Prostate gland (tissue), 2 donors: ENCODE data around the gene CACNA1A.

Source experiments
- POLR2A ChIP-seq: fragments of 450-650 bp; IDR thresholded peaks from one replicate; pipeline ENCODE4 v1.6.1; 2016; ENCODE audit warnings: antibody characterized with exemption, mild to moderate bottlenecking
- POLR2AphosphoS5 ChIP-seq: sonication (generic); formaldehyde crosslinking; IDR thresholded peaks from one replicate; pipeline ENCODE4 v1.6.1; 2017; ENCODE audit warnings: antibody characterized with exemption
- TF ChIP-seq, protein P1 (sequence below), 4 experiments: fragments of 200-600 bp in 2 of 4; fragments of 450-650 bp in 2 of 4; sonication (generic) in 2 of 4; IDR thresholded peaks; 1 replicate in 3 of 4; 2 replicates in 1 of 4; pipeline ENCODE4 v1.5.1; 2016 to 2019; ENCODE audit warnings: antibody characterized with exemption in 4 of 4, mild to moderate bottlenecking in 2 of 4, moderate library complexity in 2 of 4

DNA sequence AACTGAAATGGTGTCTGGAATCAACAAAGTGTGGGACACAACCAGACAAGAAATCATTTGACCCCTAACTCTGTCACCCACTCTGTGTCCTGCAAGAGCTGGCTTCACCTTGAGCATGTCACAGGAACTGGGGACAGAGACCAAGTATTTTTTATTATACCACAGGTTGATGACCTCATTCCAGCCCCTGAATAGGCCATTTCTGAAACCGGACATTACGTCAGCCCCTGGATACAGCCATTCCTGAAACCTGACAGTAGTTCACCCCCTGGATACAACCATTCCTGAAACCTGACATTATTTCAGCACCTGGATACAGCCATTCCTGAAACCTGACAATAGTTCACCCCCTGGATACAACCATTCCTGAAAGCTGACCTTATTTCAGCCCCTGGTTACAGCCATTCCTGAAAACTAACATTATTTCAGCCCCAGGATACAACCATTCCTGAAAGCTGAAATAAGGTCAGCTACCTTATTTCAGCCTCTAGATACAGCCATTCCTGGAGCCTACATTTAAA lies 47.7 kb upstream of the CACNA1A start:
- TF ChIP-seq, protein P1, sequence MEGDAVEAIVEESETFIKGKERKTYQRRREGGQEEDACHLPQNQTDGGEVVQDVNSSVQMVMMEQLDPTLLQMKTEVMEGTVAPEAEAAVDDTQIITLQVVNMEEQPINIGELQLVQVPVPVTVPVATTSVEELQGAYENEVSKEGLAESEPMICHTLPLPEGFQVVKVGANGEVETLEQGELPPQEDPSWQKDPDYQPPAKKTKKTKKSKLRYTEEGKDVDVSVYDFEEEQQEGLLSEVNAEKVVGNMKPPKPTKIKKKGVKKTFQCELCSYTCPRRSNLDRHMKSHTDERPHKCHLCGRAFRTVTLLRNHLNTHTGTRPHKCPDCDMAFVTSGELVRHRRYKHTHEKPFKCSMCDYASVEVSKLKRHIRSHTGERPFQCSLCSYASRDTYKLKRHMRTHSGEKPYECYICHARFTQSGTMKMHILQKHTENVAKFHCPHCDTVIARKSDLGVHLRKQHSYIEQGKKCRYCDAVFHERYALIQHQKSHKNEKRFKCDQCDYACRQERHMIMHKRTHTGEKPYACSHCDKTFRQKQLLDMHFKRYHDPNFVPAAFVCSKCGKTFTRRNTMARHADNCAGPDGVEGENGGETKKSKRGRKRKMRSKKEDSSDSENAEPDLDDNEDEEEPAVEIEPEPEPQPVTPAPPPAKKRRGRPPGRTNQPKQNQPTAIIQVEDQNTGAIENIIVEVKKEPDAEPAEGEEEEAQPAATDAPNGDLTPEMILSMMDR (IDR thresholded peaks at IDR 0.05), result no peak
- TF ChIP-seq POLR2AphosphoS5, result no peak
- TF ChIP-seq POLR2A, result no peak
